Calu3 (cell line): ENCODE measurements around the gene SCNN1G. TPM values are rescaled to one million over a fixed set of nuclear protein-coding genes. Genes with fewer than 3 reads are reported as not detected.

Experiments used
- BruUV-seq: library from RNA; stranded (reverse); fragments of 400-500 nt; replicated peaks from 2 replicates; lab custom pipeline; 2021; lab: Mats Ljungman, UMichigan
- CTCF ChIA-PET: fragments of 300-600 bp; sonication (Branson Sonifier 250); formaldehyde crosslinking; loops from one replicate; lab custom pipeline; 2022; ENCODE audit warnings: antibody characterized with exemption; lab: Charles Lee
- DNase-seq: peaks from one replicate; pipeline ENCODE4 v3.0.0; 2022
- H3K27ac Mint-ChIP-seq: one replicate; pipeline ENCODE4 v1.8.0; 2022; ENCODE audit warnings: mixed read lengths; ENCODE audit not compliant: unreplicated experiment
- H3K27me3 Mint-ChIP-seq: one replicate; pipeline ENCODE4 v1.8.0; 2022; ENCODE audit warnings: mixed read lengths; ENCODE audit not compliant: unreplicated experiment
- H3K36me3 Mint-ChIP-seq: one replicate; pipeline ENCODE4 v1.8.0; 2022; ENCODE audit warnings: mild to moderate bottlenecking, moderate library complexity, mixed read lengths; ENCODE audit not compliant: insufficient read depth, unreplicated experiment
- H3K4me1 Mint-ChIP-seq: one replicate; pipeline ENCODE4 v1.8.0; 2022; ENCODE audit warnings: mild to moderate bottlenecking, low read depth, mixed read lengths; ENCODE audit not compliant: unreplicated experiment
- H3K4me3 Mint-ChIP-seq: one replicate; pipeline ENCODE4 v1.8.0; 2022; ENCODE audit warnings: mild to moderate bottlenecking, low read depth, moderate library complexity, mixed read lengths; ENCODE audit not compliant: unreplicated experiment
- H3K9me3 Mint-ChIP-seq: one replicate; pipeline ENCODE4 v1.8.0; 2022; ENCODE audit warnings: low read depth, mixed read lengths; ENCODE audit not compliant: unreplicated experiment
- CTCF ChIP-seq: fragments of 200-600 bp; IDR thresholded peaks from one replicate; pipeline ENCODE4 v1.8.0; 2022; ENCODE audit warnings: antibody characterized with exemption; ENCODE audit not compliant: unreplicated experiment
- intact Hi-C: fragments of 100-400 bp; cut with micrococcal nuclease; formaldehyde crosslinking; loops from one replicate; pipeline ENCODE4 v1.10.0; 2022; ENCODE audit not compliant: unreplicated experiment
- total RNA-seq: library from RNA; stranded (reverse); gene quantifications from 2 replicates; pipeline ENCODE4 v1.2.3, GENCODE V29; 2022

SCNN1G gene
- total RNA-seq, 1 experiment from 2014 or later: not detected

- CTCF ChIA-PET: no interaction called here
- Mint-ChIP-seq H3K27me3 (peaks cover 42% of the 10 kb centered on the region), H3K4me1 (no peaks in the 10 kb centered on the region), H3K4me3 (no peak overlapping the region), H3K36me3 (peaks cover 5% of the 10 kb centered on the region), H3K9me3 (peaks cover 10% of the 10 kb centered on the region), H3K27ac (no peak overlapping the region)
- no TSS peak for BruUV-seq
- no peak for TF ChIP-seq CTCF
- intact Hi-C loops: no loop called here
- DNase-seq: no peak
Measured at GRCh38 chr16:23229714-23230113, 47.2 kb downstream of the SCNN1G start.

- CTCF ChIA-PET: no interaction called here
- no peak overlapping the region for H3K27ac Mint-ChIP-seq
- peaks cover 5% of the 10 kb centered on the region for H3K36me3 Mint-ChIP-seq
- no peak for DNase-seq
- H3K9me3 Mint-ChIP-seq: peaks cover 5% of the 10 kb centered on the region
- H3K4me3 Mint-ChIP-seq: no peak overlapping the region
- H3K4me1 Mint-ChIP-seq: no peaks in the 10 kb centered on the region
- TF ChIP-seq CTCF: no peak
- H3K27me3 Mint-ChIP-seq: peaks cover 28% of the 10 kb centered on the region
- BruUV-seq: no TSS peak
- intact Hi-C loops: no loop called here
Measured at GRCh38 chr16:23232806-23233205, 50.3 kb downstream of the SCNN1G start.

- CTCF ChIA-PET: no interaction called here
- DNase-seq: no peak
- Mint-ChIP-seq H3K4me1 (no peaks in the 10 kb centered on the region), H3K36me3 (no peaks in the 10 kb centered on the region), H3K27me3 (peaks cover 29% of the 10 kb centered on the region), H3K9me3 (peaks cover 2% of the 10 kb centered on the region), H3K27ac (no peak overlapping the region), H3K4me3 (no peak overlapping the region)
- no peak for TF ChIP-seq CTCF
- intact Hi-C loops: no loop called here
- BruUV-seq: no TSS peak
Measured at GRCh38 chr16:23235176-23235575, 52.6 kb downstream of the SCNN1G start.

- H3K27me3 Mint-ChIP-seq: peaks cover 47% of the 10 kb centered on the region
- intact Hi-C loops: no loop called here
- no peak for DNase-seq
- no TSS peak for BruUV-seq
- no peaks in the 10 kb centered on the region for H3K4me1 Mint-ChIP-seq
- H3K36me3 Mint-ChIP-seq: no peaks in the 10 kb centered on the region
- no peak for TF ChIP-seq CTCF
- H3K4me3 Mint-ChIP-seq: no peak overlapping the region
- peaks cover 2% of the 10 kb centered on the region for H3K9me3 Mint-ChIP-seq
- no peak overlapping the region for H3K27ac Mint-ChIP-seq
- CTCF ChIA-PET: no interaction called here
Measured at GRCh38 chr16:23236983-23237382, 54.4 kb downstream of the SCNN1G start.
